Measurements from ENCODE around the gene PINK1. TPM values are rescaled to one million over a fixed set of nuclear protein-coding genes. Genes with fewer than 3 reads are reported as not detected.

The PINK1 gene
- total RNA-seq, 1 experiment from 2014 or later: 17.0 TPM

DNA sequence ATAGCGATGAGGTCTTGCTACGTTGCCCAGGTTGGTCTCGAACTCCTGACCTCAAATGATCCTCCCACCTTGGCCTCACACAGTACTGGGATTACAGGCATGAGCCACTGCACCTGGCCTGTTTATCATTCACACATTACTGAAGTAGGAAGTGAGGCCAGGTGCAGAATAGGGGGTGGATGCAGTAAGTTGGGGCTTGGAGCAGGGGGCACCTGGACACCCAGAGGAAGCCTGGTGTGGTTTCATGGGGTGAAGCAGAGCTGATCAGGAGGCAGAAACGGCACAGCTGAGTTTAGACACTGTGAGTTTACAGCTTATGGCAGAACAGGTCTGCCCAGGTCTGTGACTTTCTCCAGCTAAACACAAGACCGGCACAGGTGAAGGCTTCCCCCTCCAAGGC lies 39.5 kb upstream of the PINK1 start:
- H3K36me3 Mint-ChIP-seq (ENCODE audit: insufficient read depth in 1 of 3, low read depth in 3 of 3): no peaks in the 10 kb centered on the region; a peak in 1 of 7 replicates
- Histone ChIP-seq H2AFZ (ENCODE audit: low read length) (no peak overlapping the region), H2BK15ac (ENCODE audit: low read depth, low read length) (no peak overlapping the region), H2BK20ac (ENCODE audit: low read depth, low read length, poor library complexity, severe bottlenecking) (no peak overlapping the region), H3K4me1 (ENCODE audit: insufficient read depth, low read length) (no peaks in the 10 kb centered on the region), H4K8ac (replicated peaks; ENCODE audit: insufficient read length, low read depth, low read length) (no peak overlapping the region), H3K18ac (ENCODE audit: insufficient read length, low read depth, low read length) (no peak overlapping the region), H3K27me3 (ENCODE audit: insufficient read depth, low read length) (no peaks in the 10 kb centered on the region), H3K27ac (ENCODE audit: insufficient read length, low read depth, low read length) (no peak overlapping the region), H2BK120ac (ENCODE audit: low read depth, low read length, poor library complexity, severe bottlenecking) (no peak overlapping the region), H4K91ac (ENCODE audit: insufficient read length, low read depth, low read length) (no peak overlapping the region), H2BK5ac (ENCODE audit: insufficient read length, low read length) (no peak overlapping the region), H3K79me2 (ENCODE audit: insufficient read depth, low read length) (no peaks in the 10 kb centered on the region), H4K5ac (ENCODE audit: insufficient read length, low read depth, low read length) (no peak overlapping the region), H2BK12ac (ENCODE audit: insufficient read length, low read depth, low read length) (no peak overlapping the region), H3K9ac (ENCODE audit: extremely low read depth, insufficient read length, low read length) (no peak overlapping the region), H3T11ph (ENCODE audit: low read length) (no peak overlapping the region), H4K20me1 (ENCODE audit: control insufficient read depth, insufficient read depth, insufficient read length) (no peaks in the 10 kb centered on the region), H3K4me2 (ENCODE audit: insufficient read depth, insufficient read length, low read length) (no peak overlapping the region), H3K23me2 (ENCODE audit: insufficient read length, low read depth, low read length, poor library complexity, severe bottlenecking) (no peaks in the 10 kb centered on the region), H3K14ac (ENCODE audit: insufficient read depth, low read length) (no peak overlapping the region), H3K79me1 (ENCODE audit: insufficient read depth, low read depth, low read length, poor library complexity, severe bottlenecking) (no peaks in the 10 kb centered on the region), H2AK5ac (ENCODE audit: insufficient read length, low read length) (no peak overlapping the region), H3K4ac (ENCODE audit: low read depth, low read length) (no peak overlapping the region), H3K23ac (ENCODE audit: insufficient read length, low read depth, low read length) (no peak overlapping the region), H3K9me3 (ENCODE audit: control insufficient read depth, low read depth, low read length) (no peaks in the 10 kb centered on the region), H3K56ac (ENCODE audit: insufficient read length, low read depth, low read length) (no peak overlapping the region)
- no peak overlapping the region for H3K4me3 Mint-ChIP-seq
- no CpG with 5 or more reads among the region's 5 CpGs for WGBS (ENCODE audit: extremely low coverage, insufficient read length, low lambda C conversion rate)
- no peaks in the 10 kb centered on the region; a peak in 2 of 5 replicates for H3K9me3 Mint-ChIP-seq
- H3K27me3 Mint-ChIP-seq (ENCODE audit: low read depth): peaks cover 9% of the 10 kb centered on the region
- TF ChIP-seq, protein P1, sequence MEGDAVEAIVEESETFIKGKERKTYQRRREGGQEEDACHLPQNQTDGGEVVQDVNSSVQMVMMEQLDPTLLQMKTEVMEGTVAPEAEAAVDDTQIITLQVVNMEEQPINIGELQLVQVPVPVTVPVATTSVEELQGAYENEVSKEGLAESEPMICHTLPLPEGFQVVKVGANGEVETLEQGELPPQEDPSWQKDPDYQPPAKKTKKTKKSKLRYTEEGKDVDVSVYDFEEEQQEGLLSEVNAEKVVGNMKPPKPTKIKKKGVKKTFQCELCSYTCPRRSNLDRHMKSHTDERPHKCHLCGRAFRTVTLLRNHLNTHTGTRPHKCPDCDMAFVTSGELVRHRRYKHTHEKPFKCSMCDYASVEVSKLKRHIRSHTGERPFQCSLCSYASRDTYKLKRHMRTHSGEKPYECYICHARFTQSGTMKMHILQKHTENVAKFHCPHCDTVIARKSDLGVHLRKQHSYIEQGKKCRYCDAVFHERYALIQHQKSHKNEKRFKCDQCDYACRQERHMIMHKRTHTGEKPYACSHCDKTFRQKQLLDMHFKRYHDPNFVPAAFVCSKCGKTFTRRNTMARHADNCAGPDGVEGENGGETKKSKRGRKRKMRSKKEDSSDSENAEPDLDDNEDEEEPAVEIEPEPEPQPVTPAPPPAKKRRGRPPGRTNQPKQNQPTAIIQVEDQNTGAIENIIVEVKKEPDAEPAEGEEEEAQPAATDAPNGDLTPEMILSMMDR (conservative IDR thresholded peaks at IDR 0.05): no peak
- H3K27ac Mint-ChIP-seq: no peak overlapping the region
- peaks cover 20 to 30% of the 10 kb centered on the region in 2 experiments for H3K4me1 Mint-ChIP-seq
- no peak for DNase-seq
